GM13977 (cell line): ENCODE measurements around the gene INTS1.

Experiments used
- DNase-seq: peaks from one replicate; pipeline ENCODE4 v3.0.0; 2012; ENCODE audit warnings: low spot score
- CTCF ChIP-seq: IDR thresholded peaks from 2 replicates; pipeline ENCODE4 v1.5.1; 2012; ENCODE audit warnings: mild to moderate bottlenecking, control low read depth; ENCODE audit not compliant: insufficient read depth; ENCODE audit errors: extremely low read depth, missing control alignments
- in situ Hi-C: fragments of 300-500 bp; cut with MboI; formaldehyde crosslinking; loops from one replicate; pipeline ENCODE4 v1.12.0; 2022; ENCODE audit warnings: low sequenced_read_pairs, low pct_unique_long_range_greater_than_20kb, mixed read lengths, inconsistent platforms; ENCODE audit not compliant: unreplicated experiment

The INTS1 gene

GRCh38 chr7:1434165-1434718 is 69.9 kb downstream of the INTS1 start:
- no peak for DNase-seq
- in situ Hi-C loops, result no loop called here

GRCh38 chr7:1433128-1433920 is 70.9 kb downstream of the INTS1 start:
- in situ Hi-C loops, result no loop called here
- TF ChIP-seq CTCF, result no peak
- no peak for DNase-seq

More at GRCh38 chr7:1434165-1434718, 69.9 kb downstream of the INTS1 start:
- TF ChIP-seq CTCF, result no peak

GRCh38 chr7:1432411-1433082 is 71.6 kb downstream of the INTS1 start:
- in situ Hi-C loops, result no loop called here
- peak; percentile 89 for DNase-seq
- peak; percentile 99 for TF ChIP-seq CTCF

GRCh38 chr7:1431634-1432380 is 72.4 kb downstream of the INTS1 start:
- DNase-seq, result no peak
- in situ Hi-C loops, result no loop called here
- TF ChIP-seq CTCF, result no peak

- DNase-seq, result no peak
- in situ Hi-C loops, result no loop called here
- no peak for TF ChIP-seq CTCF
Measured at GRCh38 chr7:1431226-1431625, 73.0 kb downstream of the INTS1 start.

- no peak for DNase-seq
- in situ Hi-C loops, result no loop called here
- TF ChIP-seq CTCF, result no peak
Measured at GRCh38 chr7:1430056-1430845, 73.9 kb downstream of the INTS1 start.
